Measurements from ENCODE around the gene MLANA.

GRCh38 chr9:5900622-5901021 is 9.9 kb downstream of the MLANA start:
- TF ChIP-seq CTCF (IDR thresholded peaks at IDR 0.05) (no peak), POLR2A (IDR thresholded peaks at IDR 0.05) (no peak), EP300 (IDR thresholded peaks at IDR 0.05) (no peak)

Data from ovary (tissue), 3 donors.